GM20431 (cell line): ENCODE results near the gene DBH.

Source experiments
- in situ Hi-C: fragments of 300-500 bp; cut with MseI, MboI; formaldehyde crosslinking; loops from one replicate; pipeline ENCODE4 v1.15.0; 2020; ENCODE audit warnings: low sequenced_read_pairs; ENCODE audit not compliant: unreplicated experiment

The DBH gene

DNA sequence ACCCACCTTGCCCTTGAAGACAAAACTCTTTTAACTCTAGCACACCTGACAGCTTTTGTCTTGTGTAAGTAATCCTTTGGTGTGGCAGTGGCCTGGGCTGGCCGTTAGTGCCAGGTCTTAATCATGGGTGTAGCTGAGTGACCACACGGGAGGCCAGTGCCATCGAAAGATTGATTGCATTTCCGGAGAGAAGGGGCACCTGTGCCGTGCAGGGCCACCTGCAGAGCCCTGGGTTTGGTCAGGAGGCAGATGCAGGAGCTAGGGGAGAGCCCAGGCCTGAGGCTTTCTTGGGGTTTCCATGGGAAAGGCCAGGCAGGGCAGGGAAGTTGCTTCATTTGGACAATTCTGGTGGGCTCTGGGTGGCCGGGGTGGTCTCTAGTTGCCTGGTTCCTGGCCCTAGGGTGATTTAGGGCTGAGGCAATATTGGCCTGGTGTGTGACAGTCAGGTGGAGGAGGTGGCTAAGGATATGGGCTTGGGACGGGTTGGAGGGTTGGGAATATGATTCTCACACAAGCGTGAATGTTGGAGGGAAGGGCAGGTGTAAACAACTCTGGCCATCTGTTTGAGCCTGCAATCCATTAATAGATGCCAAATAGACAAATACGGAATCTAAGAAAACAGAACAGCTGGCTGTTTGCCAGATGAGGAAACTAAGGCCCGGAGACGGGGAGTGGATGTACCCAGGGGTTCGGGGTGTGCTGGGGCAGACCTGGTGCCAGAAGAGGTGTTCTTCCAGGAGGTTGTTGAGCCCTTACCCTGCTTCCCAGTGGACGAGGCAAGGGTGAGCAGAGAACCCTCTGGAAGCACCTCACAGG, 4.6 kb downstream of the DBH start:
- in situ Hi-C loops: no loop called here

DNA sequence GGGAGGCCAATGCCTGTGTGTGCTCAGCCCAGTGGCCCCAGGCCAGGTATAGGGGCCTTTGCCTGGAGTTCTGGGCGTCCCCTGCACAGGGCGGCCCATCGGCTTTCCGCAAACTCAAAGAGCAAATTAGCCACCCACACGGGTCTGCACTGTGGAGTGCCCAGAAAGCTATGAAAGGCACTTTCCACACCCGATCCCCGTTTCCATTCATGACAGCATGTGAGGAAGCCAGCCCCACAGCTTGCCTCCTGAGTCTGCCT, 5.2 kb downstream of the DBH start:
- in situ Hi-C loops: no loop called here

DNA sequence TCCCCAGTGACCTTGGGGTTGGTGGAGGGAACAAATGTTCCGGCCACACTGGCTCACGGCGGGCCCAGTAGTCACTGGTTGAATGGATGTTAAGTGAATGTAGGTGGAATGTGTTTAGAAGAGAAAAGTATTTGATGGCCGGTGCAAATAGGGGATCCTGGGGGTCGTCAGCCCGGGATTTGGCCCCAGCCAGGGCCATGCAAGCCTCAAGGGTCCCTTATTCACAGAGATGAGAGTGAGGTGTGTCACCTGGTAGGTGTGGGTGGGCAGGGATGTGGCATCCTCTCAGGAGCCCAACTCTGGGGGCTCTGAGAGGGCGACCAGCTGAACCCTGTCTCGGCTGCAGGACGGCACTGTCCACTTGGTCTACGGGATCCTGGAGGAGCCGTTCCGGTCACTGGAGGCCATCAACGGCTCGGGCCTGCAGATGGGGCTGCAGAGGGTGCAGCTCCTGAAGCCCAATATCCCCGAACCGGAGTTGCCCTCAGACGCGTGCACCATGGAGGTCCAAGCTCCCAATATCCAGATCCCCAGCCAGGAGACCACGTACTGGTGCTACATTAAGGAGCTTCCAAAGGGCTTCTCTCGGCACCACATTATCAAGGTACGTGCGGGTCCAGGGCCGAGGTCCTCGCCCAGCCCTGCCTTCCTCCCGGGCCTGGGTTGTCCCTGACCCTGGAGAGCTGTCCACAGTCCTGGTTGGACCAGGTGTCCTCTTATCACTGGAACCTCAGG, 5.9 kb downstream of the DBH start:
- in situ Hi-C loops: no loop called here

DNA sequence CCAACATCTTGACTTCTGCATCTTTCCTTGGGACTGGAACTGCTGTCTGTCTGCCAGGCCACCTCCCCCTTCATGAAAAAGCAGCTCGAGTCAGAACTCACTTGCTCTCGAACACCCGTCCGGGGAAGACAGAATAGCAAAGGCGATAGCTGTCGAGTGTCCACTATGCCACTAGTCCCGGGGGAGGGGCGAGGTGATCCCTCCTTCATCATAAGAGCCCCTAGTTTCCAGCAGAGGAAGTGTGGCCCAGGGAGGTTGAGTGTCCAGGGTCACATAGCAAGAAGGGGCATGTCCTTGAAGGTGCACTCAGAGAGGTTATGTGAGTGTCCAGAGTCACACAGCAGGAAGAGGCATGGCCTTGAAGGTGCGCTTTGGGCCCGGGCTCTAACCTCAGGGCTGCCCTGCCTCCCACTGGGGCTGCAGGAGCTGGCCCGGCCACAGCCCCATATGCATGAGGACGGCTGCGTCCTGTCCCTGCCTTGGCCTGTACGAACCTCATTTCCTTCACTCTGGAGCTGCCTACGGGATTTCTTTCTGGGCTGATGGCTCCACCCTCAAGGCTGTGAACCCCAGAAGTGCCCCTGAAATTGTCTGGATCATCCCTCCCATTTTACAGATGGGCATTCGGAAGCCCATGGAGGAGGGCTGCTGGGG, 6.7 kb downstream of the DBH start:
- in situ Hi-C loops: no loop called here

DNA sequence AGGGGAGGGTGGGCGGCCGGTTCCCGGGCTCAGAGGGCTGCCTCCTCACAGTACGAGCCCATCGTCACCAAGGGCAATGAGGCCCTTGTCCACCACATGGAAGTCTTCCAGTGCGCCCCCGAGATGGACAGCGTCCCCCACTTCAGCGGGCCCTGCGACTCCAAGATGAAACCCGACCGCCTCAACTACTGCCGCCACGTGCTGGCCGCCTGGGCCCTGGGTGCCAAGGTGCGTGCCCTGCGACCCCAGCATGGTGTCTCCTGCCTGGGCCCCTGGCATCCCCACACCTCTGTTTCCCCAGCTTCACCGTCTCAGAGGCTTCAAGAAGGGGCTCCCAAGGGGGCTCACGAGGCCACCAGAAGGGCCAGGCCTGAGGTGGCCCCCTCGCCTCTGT, 7.2 kb downstream of the DBH start:
- in situ Hi-C loops: no loop called here

DNA sequence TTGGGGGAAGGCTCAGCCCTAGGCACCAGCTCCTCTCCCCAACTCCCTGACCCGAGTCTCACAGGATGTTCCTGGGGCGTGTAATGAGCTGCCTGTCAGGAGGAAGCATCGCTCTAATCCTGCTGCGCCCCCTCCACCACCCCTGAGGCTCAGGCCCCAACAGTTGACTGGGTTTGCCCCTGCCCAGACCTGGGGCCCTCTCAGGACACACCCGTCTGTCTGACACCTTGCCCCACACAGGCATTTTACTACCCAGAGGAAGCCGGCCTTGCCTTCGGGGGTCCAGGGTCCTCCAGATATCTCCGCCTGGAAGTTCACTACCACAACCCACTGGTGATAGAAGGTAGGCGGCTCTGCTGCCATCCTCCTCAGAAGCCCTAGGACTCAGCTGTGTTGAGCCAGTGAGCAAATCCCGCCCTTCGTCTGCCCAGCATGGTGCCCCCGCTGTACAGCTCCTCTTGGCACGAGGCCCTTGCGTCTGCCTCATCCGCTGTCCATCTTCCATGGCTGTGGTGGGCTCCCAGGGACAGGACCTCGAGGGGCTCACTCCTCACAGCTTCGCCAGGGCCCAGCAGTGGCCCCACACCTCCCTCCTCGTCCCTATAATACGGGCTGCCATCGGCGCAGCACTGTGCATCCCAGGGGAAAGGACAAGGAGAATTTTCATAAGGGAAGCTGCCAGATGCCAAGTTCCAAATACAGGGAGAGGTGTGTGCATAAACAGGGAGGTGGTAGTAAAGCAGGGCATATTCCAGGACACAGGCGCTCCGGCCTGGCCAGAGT, 8.0 kb downstream of the DBH start:
- in situ Hi-C loops: no loop called here

DNA sequence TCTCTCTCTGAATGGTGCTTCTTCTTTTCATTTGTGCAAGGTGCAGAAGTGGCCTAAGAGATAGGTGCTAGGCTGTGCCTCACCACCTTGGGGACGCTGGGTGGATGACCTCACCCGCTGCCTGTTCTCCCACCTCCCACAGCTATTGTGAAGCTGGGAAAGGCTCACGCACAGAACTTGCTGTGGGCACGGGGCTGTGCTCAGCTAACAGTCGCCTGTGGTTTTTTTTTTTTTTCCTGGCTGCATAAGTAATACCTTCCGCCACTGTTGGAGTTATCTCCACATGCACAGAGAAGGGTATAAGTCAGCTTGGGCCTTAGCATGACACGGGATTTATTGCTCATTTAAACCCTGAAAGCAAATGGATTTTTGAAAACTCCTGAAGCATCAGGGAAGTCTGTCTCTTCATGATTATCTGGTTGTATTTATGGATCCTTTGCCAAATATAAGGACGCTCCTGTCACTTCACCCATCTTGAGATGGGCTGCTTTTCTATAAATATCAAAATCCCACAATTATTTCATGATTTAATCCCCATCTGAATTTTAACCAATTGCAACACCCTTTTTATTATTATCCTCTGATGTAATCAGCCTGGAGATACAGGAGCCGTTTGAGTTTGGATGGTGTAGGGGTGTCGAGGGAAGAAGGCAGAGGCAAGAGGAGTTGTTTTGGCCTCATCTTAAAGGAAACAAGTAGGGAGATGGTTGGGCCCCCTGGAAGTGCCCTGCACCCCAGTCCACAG, 9.0 kb downstream of the DBH start:
- in situ Hi-C loops: no loop called here

DNA sequence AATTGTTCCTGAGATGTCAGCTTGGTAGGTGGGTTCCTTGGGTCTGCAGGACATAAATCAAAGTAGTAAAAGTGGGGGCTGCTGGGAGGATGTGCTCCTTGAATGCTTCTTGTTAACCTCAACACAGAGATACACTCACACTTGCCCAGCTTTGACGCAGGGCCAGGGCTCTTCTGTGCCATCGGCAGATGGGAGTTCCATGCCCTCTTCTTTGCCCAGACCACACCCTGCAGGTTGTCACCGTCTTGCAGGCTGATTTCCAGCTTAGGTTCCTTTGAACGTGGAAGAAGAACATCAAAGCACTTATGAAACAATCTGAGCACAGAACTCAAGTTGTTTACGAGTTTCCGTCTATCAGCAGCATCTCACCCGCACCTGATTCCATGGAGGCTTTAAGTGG, 11.0 kb downstream of the DBH start:
- in situ Hi-C loops: no loop called here

DNA sequence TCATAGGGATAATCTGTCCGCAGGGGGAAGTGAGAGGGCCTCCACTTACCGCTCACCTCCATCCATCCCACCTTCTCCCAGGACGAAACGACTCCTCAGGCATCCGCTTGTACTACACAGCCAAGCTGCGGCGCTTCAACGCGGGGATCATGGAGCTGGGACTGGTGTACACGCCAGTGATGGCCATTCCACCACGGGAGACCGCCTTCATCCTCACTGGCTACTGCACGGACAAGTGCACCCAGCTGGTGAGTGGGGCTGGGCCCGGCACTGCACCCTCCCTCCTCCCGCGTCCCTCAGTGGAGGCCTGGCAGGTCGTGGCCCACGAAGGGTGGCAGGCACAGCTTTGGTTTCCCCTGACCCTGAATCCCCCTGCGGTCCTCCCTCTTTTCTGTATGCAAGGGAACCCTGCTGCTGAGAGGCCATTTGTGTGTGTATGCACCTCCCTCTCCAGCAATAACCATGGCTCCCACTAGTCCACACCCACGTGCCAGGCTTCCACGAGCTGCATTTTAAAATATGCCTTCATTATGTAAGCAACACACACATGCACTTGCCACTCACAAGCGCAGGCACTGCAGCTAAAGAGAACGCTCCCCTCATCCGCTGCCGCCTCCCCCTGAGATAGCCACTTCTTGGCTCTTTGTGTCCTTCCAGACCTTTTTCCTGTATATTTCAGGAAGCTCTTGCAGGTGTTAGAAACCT, 11.8 kb downstream of the DBH start:
- in situ Hi-C loops: no loop called here

DNA sequence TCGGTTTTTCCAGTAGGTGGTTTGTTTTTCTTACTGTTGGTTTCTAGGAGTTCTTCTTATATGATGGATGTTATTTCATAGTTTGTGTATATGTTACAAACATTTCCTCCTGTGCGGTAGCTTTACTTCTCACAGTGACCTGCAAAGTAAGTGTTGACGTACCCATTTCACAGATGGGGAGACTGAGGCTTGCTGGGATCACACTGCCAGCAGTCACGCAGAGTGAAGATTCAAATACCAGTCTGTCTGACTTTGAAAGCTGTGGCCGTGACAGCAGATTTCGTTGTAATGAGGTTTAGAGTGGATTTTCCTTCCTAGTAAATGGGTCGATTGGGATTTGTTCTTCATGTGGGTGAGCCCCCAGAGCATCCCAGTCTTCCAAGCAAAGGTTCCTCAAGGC, 13.0 kb downstream of the DBH start:
- in situ Hi-C loops: no loop called here

DNA sequence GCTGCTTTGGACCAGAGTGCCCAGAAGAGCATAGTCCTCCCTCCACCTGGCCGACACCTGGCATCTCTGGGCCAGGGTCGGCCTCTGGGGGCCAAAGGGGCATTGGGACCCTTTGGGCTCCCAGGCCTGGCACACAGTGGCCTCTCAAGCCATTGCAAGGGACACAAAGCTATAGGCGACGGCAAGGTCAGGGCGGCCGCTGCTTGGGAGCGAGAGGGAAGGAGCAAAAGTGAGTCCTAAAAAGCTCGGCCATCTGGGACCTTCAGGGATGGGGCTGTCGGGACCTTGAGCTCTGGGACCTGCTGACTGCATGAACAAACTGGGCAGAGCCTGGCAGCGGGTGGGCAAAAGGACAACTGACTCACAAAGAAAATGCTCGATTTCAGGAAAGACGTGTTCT, 13.9 kb downstream of the DBH start:
- in situ Hi-C loops: no loop called here

DNA sequence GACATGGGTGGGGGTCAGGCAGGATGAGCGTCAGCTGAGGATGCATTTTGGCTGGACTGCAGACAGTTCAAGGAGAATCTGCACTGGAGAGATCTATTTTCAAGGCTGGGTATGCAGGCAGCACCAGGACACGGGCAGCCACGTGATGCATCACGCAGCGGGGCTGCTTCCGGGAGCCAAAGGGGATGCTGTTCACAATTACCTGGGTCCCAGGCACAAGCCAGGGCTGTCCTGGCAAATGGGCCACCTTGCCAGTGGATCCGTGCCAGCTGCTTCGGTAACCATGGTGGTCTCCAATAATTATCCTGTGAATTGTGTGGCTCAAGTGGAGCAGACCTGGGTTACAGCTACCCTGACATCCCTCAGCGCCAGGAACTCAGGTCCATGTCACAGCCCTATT, 17.5 kb downstream of the DBH start:
- in situ Hi-C loops: no loop called here

DNA sequence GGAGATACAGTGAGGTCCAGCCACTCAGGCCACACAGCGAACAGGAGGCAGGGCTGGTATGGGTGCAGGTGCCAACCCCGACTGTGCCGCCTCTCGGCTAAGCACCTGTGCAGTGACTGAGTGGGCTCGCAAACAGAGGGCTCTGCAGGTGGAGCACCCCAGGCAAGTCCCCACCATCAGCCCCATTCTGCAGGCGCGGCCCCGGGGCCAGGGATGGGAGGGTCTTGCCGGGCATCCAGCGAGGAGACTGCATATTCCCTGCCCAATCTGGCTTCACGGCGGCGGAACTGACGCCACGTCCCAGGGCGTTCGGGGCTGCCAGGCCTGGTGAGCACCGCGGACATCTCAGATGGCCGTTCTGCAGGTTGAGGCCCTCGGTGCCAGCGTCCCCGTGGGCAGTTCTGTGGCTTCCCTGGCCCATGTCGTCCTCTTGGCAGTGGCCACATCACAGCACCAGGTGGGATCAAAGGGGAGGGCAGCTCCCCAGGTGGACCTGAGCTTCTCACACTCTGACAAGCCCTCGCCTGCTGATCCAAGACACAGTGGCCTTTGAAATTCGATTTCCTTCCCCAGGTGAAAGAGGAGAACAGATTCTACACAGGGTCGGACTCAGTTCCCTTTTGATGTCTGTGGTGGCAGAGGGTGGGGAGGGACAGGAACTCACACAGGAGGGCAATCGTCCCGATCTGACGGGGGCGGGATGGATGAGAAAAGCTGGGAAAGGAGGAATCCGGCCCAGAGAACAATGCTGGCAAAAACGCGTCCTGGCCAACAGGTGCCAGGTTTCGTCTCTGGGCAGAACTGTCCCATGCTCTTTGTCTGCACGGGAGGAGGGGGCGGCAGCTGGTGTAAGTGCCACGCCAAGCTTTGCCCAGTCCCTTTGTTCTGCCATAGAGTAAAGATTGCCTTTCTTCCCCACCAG, 18.8 kb downstream of the DBH start:
- in situ Hi-C loops: no loop called here

DNA sequence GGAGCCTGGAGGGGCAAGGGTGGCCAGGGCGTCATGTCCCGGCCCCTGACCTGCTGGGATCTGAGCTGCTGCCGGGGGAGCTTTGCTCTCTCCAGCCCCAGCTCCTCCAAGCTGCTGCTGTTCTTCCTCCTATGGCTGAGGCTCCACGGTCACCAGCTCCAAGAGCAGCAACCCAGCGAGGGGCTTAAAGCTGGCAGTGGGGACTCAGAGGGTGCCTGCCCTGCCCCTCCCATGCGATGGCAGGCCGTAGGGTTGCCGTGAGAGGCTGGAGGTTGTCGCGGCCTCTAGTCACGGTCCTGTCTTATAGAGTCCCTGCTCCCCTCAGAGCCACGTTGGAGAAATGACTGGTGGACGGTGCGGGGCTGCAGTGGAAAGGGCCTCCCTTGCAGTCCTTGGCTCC, 19.5 kb downstream of the DBH start:
- in situ Hi-C loops: no loop called here

DNA sequence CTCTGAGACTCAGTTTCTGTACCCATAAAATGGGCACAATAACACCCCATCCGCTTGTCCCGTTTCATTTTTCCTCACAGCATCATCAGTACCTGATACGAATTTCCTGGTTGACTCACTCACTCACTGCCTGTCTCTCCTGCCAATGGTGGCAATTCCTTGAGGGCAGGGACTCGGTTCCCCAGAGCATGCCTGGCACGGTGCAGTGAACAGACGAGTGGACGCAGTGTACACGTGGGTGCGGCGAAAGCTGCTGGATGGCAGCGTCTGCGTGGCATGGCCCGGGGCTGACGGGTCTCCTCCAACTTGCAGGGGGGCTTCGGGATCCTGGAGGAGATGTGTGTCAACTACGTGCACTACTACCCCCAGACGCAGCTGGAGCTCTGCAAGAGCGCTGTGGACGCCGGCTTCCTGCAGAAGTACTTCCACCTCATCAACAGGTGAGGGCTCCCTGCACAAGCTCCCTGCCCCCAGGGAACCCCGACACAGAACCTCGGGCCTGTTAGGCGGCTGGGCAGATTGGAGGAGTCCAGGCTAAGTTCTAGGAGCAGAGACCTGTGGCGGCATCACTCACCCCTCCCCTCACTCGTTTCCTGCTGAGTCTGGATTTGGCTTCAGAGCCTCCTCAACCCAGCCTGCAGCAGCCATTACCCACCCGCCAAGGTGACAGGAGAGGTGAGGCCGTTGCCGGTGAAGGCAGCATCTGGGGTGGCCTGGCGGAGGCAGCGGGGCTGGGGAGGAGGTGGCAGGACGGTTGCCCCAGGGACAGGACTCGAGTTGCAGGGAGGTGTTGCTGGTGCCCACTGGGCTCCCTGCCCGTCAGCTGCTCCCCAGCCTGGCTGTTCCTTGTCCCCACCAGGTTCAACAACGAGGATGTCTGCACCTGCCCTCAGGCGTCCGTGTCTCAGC, 20.3 kb downstream of the DBH start:
- in situ Hi-C loops: no loop called here

DNA sequence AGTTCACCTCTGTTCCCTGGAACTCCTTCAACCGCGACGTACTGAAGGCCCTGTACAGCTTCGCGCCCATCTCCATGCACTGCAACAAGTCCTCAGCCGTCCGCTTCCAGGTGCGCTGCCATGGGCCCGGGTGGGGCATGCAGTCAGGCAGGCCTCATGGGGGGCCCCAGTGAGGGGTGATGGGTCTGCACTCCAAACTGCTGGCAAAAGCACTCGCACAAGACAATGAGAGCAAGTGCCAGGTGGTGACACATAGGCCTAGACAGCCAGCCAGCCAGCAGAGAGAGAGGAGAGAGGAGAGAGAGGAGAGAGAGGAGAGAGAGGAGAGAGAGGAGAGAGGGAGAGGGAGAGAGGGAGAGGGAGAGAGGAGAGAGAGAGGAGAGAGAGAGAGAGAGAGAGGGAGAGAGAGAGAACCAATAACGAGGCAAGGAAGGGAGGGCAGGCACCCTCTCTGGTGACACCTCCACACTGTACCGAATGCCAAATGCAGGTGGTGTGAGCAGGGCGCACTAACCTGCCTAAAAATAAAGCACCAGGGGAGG, 21.0 kb downstream of the DBH start:
- in situ Hi-C loops: no loop called here
